Glomerular visceral epithelial cell (primary cell): ENCODE measurements around the gene IL34.

ENCODE experiments used
- DNase-seq: peaks from one replicate; pipeline ENCODE4 v3.0.0-alpha.2; 2016; ENCODE audit errors: extremely low spot score

The IL34 gene

GRCh38 chr16:70676675-70677498 is 30.5 kb downstream of the IL34 start:
- DNase-seq = no peak

- no peak for DNase-seq
These were observed 31.3 kb downstream of the IL34 start for GRCh38 chr16:70677499-70678120.

GRCh38 chr16:70678121-70678897 is 31.9 kb downstream of the IL34 start:
- DNase-seq = no peak

GRCh38 chr16:70678898-70679670 is 32.7 kb downstream of the IL34 start:
- no peak for DNase-seq

- no peak for DNase-seq
These were observed 33.5 kb downstream of the IL34 start for GRCh38 chr16:70679671-70680494.

- DNase-seq = no peak
These were observed 34.4 kb downstream of the IL34 start for GRCh38 chr16:70680495-70681381.

GRCh38 chr16:70681382-70682238 is 35.3 kb downstream of the IL34 start:
- no peak for DNase-seq

GRCh38 chr16:70682239-70683145 is 36.1 kb downstream of the IL34 start:
- DNase-seq = no peak

- no peak for DNase-seq
These were observed 37.0 kb downstream of the IL34 start for GRCh38 chr16:70683146-70683944.

GRCh38 chr16:70684146-70685060 is 38.0 kb downstream of the IL34 start:
- DNase-seq = no peak

- peak; percentile 17 for DNase-seq
These were observed 38.9 kb downstream of the IL34 start for GRCh38 chr16:70685061-70685937.

- peak; percentile 74 for DNase-seq
These were observed 39.6 kb downstream of the IL34 start, which contains the start of gene MTSS2 for GRCh38 chr16:70685938-70686375. MTSS2 (minus strand) TSS chr16:70686053; CDS start chr16:70685791, 262 bp downstream.

- no peak for DNase-seq
These were observed 40.2 kb downstream of the IL34 start for GRCh38 chr16:70686376-70687101.

GRCh38 chr16:70687102-70687511 is 40.7 kb downstream of the IL34 start:
- no peak for DNase-seq
